ENCODE measurements around the gene LMX1A.

Gene LMX1A

GRCh38 chr1:165187031-165188009 is 169.2 kb downstream of the LMX1A start:
- Histone ChIP-seq H3K23ac (ENCODE audit: low read length in 2 of 2) (no peak overlapping the region), H2BK15ac (ENCODE audit: low read depth, poor library complexity, severe bottlenecking) (no peak overlapping the region), H3K9ac (ENCODE audit: low read length) (no peak overlapping the region), H3K9me3 (ENCODE audit: control insufficient read depth, low read length) (no peaks in the 10 kb centered on the region), H2BK120ac (ENCODE audit: low read depth, low read length) (no peak overlapping the region), H3K4me2 (ENCODE audit: low read length, poor library complexity, severe bottlenecking) (no peak overlapping the region), H4K91ac (ENCODE audit: low read length) (no peak overlapping the region), H3K4me3 (ENCODE audit: insufficient read depth in 1 of 2, low read depth in 1 of 2, low read length in 2 of 2) (no peak overlapping the region), H4K8ac (ENCODE audit: low read length) (no peak overlapping the region), H3K27ac (ENCODE audit: low read length, poor library complexity, severe bottlenecking) (no peak overlapping the region), H3K27me3 (ENCODE audit: control insufficient read depth in 1 of 2, insufficient read depth in 1 of 2, low read length in 2 of 2) (no peaks in the 10 kb centered on the region), H3K79me1 (replicated peaks; ENCODE audit: low read length, poor library complexity, severe bottlenecking) (no peaks in the 10 kb centered on the region), H3K4ac (ENCODE audit: low read depth in 1 of 2, low read length in 2 of 2) (no peak overlapping the region), H3K18ac (ENCODE audit: low read depth in 1 of 2, low read length in 2 of 2) (no peak overlapping the region), H3K14ac (ENCODE audit: low read length in 2 of 2) (no peak overlapping the region), H2AK5ac (ENCODE audit: low read length, severe bottlenecking) (no peak overlapping the region), H3K4me1 (ENCODE audit: control insufficient read depth, insufficient read depth, low read depth, low read length) (no peaks in the 10 kb centered on the region), H2BK5ac (ENCODE audit: low read depth, low read length, poor library complexity, severe bottlenecking) (no peak overlapping the region), H2AFZ (ENCODE audit: low read depth, low read length) (no peak overlapping the region), H3K36me3 (ENCODE audit: control insufficient read depth in 1 of 2, insufficient read depth in 2 of 2, low read depth in 1 of 2, low read length in 2 of 2) (no peaks in the 10 kb centered on the region), H2BK12ac (ENCODE audit: low read length in 2 of 2) (no peak overlapping the region)
- no peak for DNase-seq
- 76% methylated on average over 3 of the region's 3 CpGs for WGBS

GRCh38 chr1:165185161-165185889 is 171.2 kb downstream of the LMX1A start:
- Histone ChIP-seq H3K9ac (ENCODE audit: low read length) (no peak overlapping the region), H3K4ac (ENCODE audit: low read depth in 1 of 2, low read length in 2 of 2) (no peak overlapping the region), H3K4me2 (ENCODE audit: low read length, poor library complexity, severe bottlenecking) (no peak overlapping the region), H2BK12ac (ENCODE audit: low read length in 2 of 2) (no peak overlapping the region), H2AFZ (ENCODE audit: low read depth, low read length) (no peak overlapping the region), H3K79me1 (replicated peaks; ENCODE audit: low read length, poor library complexity, severe bottlenecking) (no peaks in the 10 kb centered on the region), H3K4me3 (ENCODE audit: insufficient read depth in 1 of 2, low read depth in 1 of 2, low read length in 2 of 2) (no peak overlapping the region), H3K4me1 (ENCODE audit: control insufficient read depth, insufficient read depth, low read depth, low read length) (no peaks in the 10 kb centered on the region), H2BK120ac (ENCODE audit: low read depth, low read length) (no peak overlapping the region), H3K18ac (ENCODE audit: low read depth in 1 of 2, low read length in 2 of 2) (no peak overlapping the region), H4K8ac (ENCODE audit: low read length) (no peak overlapping the region), H3K14ac (ENCODE audit: low read length in 2 of 2) (no peak overlapping the region), H3K23ac (ENCODE audit: low read length in 2 of 2) (no peak overlapping the region), H3K9me3 (ENCODE audit: control insufficient read depth, low read length) (no peaks in the 10 kb centered on the region), H3K27ac (ENCODE audit: low read length, poor library complexity, severe bottlenecking) (no peak overlapping the region), H4K91ac (ENCODE audit: low read length) (no peak overlapping the region), H2AK5ac (ENCODE audit: low read length, severe bottlenecking) (no peak overlapping the region), H2BK5ac (ENCODE audit: low read depth, low read length, poor library complexity, severe bottlenecking) (no peak overlapping the region), H2BK15ac (ENCODE audit: low read depth, poor library complexity, severe bottlenecking) (no peak overlapping the region), H3K27me3 (ENCODE audit: control insufficient read depth in 1 of 2, insufficient read depth in 1 of 2, low read length in 2 of 2) (no peaks in the 10 kb centered on the region), H3K36me3 (ENCODE audit: control insufficient read depth in 1 of 2, insufficient read depth in 2 of 2, low read depth in 1 of 2, low read length in 2 of 2) (no peaks in the 10 kb centered on the region)
- DNase-seq: no peak
- 55% methylated on average over 4 of the region's 4 CpGs for WGBS

GRCh38 chr1:165182975-165183374 is 173.5 kb downstream of the LMX1A start:
- Histone ChIP-seq H2BK120ac (ENCODE audit: low read depth, low read length) (no peak overlapping the region), H3K4ac (ENCODE audit: low read depth in 1 of 2, low read length in 2 of 2) (no peak overlapping the region), H3K9ac (ENCODE audit: low read length) (no peak overlapping the region), H3K27me3 (ENCODE audit: control insufficient read depth in 1 of 2, insufficient read depth in 1 of 2, low read length in 2 of 2) (no peaks in the 10 kb centered on the region), H3K36me3 (ENCODE audit: control insufficient read depth in 1 of 2, insufficient read depth in 2 of 2, low read depth in 1 of 2, low read length in 2 of 2) (no peaks in the 10 kb centered on the region), H2BK12ac (ENCODE audit: low read length in 2 of 2) (no peak overlapping the region), H3K4me2 (ENCODE audit: low read length, poor library complexity, severe bottlenecking) (no peak overlapping the region), H3K18ac (ENCODE audit: low read depth in 1 of 2, low read length in 2 of 2) (no peak overlapping the region), H2BK15ac (ENCODE audit: low read depth, poor library complexity, severe bottlenecking) (no peak overlapping the region), H3K79me1 (replicated peaks; ENCODE audit: low read length, poor library complexity, severe bottlenecking) (no peaks in the 10 kb centered on the region), H4K91ac (ENCODE audit: low read length) (no peak overlapping the region), H2AFZ (ENCODE audit: low read depth, low read length) (no peak overlapping the region), H2BK5ac (ENCODE audit: low read depth, low read length, poor library complexity, severe bottlenecking) (no peak overlapping the region), H3K23ac (ENCODE audit: low read length in 2 of 2) (no peak overlapping the region), H3K9me3 (ENCODE audit: control insufficient read depth, low read length) (no peaks in the 10 kb centered on the region), H4K8ac (ENCODE audit: low read length) (no peak overlapping the region), H2AK5ac (ENCODE audit: low read length, severe bottlenecking) (no peak overlapping the region), H3K4me3 (ENCODE audit: insufficient read depth in 1 of 2, low read depth in 1 of 2, low read length in 2 of 2) (no peak overlapping the region), H3K14ac (ENCODE audit: low read length in 2 of 2) (no peak overlapping the region), H3K4me1 (ENCODE audit: control insufficient read depth, insufficient read depth, low read depth, low read length) (no peaks in the 10 kb centered on the region), H3K27ac (ENCODE audit: low read length, poor library complexity, severe bottlenecking) (no peak overlapping the region)
- no peak for DNase-seq
- WGBS: 50% methylated on average over 3 of the region's 3 CpGs

GRCh38 chr1:165179306-165179705 is 177.2 kb downstream of the LMX1A start:
- H3K27ac ChIP-seq (ENCODE audit: low read length, poor library complexity, severe bottlenecking): no peak overlapping the region
- no peak overlapping the region for H3K4ac ChIP-seq (ENCODE audit: low read depth in 1 of 2, low read length in 2 of 2)
- no peak overlapping the region for H2AFZ ChIP-seq (ENCODE audit: low read depth, low read length)
- H3K4me3 ChIP-seq (ENCODE audit: insufficient read depth in 1 of 2, low read depth in 1 of 2, low read length in 2 of 2): no peak overlapping the region
- no peak overlapping the region for H2BK12ac ChIP-seq (ENCODE audit: low read length in 2 of 2)
- no peaks in the 10 kb centered on the region for H3K36me3 ChIP-seq (ENCODE audit: control insufficient read depth in 1 of 2, insufficient read depth in 2 of 2, low read depth in 1 of 2, low read length in 2 of 2)
- no peak overlapping the region for H2BK15ac ChIP-seq (ENCODE audit: low read depth, poor library complexity, severe bottlenecking)
- DNase-seq: no peak
- no peaks in the 10 kb centered on the region for H3K79me1 ChIP-seq (replicated peaks; ENCODE audit: low read length, poor library complexity, severe bottlenecking)
- H3K23ac ChIP-seq (ENCODE audit: low read length in 2 of 2): no peak overlapping the region
- no peaks in the 10 kb centered on the region for H3K9me3 ChIP-seq (ENCODE audit: control insufficient read depth, low read length)
- H3K18ac ChIP-seq (ENCODE audit: low read depth in 1 of 2, low read length in 2 of 2): no peak overlapping the region
- no peak overlapping the region for H2BK120ac ChIP-seq (ENCODE audit: low read depth, low read length)
- 62% methylated on average over 3 of the region's 6 CpGs for WGBS
- H3K14ac ChIP-seq (ENCODE audit: low read length in 2 of 2): no peak overlapping the region
- no peak overlapping the region for H3K9ac ChIP-seq (ENCODE audit: low read length)
- H2BK5ac ChIP-seq (ENCODE audit: low read depth, low read length, poor library complexity, severe bottlenecking): no peak overlapping the region
- H4K91ac ChIP-seq (ENCODE audit: low read length): no peak overlapping the region
- no peak overlapping the region for H4K8ac ChIP-seq (ENCODE audit: low read length)
- no peaks in the 10 kb centered on the region for H3K4me1 ChIP-seq (ENCODE audit: control insufficient read depth, insufficient read depth, low read depth, low read length)
- no peak overlapping the region for H3K4me2 ChIP-seq (ENCODE audit: low read length, poor library complexity, severe bottlenecking)
- H2AK5ac ChIP-seq (ENCODE audit: low read length, severe bottlenecking): no peak overlapping the region
- no peaks in the 10 kb centered on the region for H3K27me3 ChIP-seq (ENCODE audit: control insufficient read depth in 1 of 2, insufficient read depth in 1 of 2, low read length in 2 of 2)

Data from mesenchymal stem cell (in vitro differentiated cells and primary cell).